ENCODE measurements around the gene BTBD2. TPM values are rescaled to one million over a fixed set of nuclear protein-coding genes. Genes with fewer than 3 reads are reported as not detected.

Gene BTBD2
- total RNA-seq, 1 donor: 46.6 TPM

DNA sequence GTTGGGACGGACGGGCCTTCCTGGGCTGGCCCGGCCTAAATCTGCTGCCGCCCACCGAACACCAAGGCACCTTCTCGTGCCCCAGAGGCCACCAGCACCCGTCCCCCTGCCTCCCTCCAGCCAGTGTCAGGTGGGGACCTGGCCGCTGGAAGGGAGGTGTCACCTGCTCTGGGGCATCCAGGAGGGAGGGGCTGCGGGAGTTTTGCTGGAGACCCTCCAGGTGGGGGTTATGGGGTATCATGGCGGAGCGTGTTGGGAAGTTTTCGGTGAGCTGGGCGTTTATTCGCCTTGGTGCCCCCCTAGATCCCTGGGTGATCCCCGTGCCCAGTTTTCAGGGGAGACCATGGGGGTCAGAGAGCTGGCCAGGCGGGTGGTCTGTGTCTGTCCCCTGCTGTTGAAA is 64.9 kb downstream of the BTBD2 start:
- TF ChIP-seq, protein P1, sequence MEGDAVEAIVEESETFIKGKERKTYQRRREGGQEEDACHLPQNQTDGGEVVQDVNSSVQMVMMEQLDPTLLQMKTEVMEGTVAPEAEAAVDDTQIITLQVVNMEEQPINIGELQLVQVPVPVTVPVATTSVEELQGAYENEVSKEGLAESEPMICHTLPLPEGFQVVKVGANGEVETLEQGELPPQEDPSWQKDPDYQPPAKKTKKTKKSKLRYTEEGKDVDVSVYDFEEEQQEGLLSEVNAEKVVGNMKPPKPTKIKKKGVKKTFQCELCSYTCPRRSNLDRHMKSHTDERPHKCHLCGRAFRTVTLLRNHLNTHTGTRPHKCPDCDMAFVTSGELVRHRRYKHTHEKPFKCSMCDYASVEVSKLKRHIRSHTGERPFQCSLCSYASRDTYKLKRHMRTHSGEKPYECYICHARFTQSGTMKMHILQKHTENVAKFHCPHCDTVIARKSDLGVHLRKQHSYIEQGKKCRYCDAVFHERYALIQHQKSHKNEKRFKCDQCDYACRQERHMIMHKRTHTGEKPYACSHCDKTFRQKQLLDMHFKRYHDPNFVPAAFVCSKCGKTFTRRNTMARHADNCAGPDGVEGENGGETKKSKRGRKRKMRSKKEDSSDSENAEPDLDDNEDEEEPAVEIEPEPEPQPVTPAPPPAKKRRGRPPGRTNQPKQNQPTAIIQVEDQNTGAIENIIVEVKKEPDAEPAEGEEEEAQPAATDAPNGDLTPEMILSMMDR (IDR thresholded peaks at IDR 0.05; ENCODE audit: insufficient read depth, low read depth, low read length): no peak
- H3K4me3 ChIP-seq (ENCODE audit: low read depth, low read length): no peak overlapping the region
- DNase-seq (ENCODE audit: low read depth): no peak

DNA sequence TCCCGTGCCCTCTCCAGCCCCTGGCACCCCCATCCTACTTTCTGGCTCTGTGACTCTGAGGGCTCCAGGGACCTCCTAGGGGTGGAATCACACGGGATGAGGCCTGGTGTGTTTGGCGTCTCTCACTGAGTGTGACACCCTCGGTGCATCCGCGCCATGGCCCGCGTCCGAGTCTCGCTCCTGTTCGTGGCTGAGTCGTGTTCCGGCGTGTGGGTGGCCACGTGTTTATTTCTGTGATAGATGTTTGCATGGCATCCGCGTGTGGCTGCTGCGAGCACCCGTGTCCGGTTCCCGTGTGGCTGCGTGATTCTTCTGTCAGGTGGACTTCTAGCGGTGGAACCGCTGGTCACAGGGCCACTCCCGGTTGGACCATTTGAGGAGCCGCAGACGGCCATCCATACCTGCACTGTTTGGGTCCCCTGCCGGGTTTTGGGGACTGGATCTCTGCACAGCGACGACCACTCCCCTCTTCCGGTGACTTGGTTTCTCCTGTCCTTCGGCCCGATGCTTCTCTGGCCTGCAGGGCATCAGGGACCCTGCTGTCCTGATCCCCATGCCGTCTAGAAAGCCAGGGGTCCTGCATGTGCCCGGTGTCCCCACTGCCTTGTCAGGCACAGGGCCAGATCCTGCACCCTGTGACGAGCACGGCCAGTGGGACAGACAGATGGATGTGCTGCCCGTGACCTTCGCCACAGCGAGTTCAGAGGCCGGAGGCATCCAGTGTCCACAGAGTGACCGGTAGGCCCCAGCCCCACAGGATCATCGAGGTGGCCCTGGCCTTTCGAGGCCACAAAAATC is 66.0 kb downstream of the BTBD2 start:
- TF ChIP-seq, protein P1 (IDR thresholded peaks at IDR 0.05; ENCODE audit: insufficient read depth, low read depth, low read length): no peak

DNA sequence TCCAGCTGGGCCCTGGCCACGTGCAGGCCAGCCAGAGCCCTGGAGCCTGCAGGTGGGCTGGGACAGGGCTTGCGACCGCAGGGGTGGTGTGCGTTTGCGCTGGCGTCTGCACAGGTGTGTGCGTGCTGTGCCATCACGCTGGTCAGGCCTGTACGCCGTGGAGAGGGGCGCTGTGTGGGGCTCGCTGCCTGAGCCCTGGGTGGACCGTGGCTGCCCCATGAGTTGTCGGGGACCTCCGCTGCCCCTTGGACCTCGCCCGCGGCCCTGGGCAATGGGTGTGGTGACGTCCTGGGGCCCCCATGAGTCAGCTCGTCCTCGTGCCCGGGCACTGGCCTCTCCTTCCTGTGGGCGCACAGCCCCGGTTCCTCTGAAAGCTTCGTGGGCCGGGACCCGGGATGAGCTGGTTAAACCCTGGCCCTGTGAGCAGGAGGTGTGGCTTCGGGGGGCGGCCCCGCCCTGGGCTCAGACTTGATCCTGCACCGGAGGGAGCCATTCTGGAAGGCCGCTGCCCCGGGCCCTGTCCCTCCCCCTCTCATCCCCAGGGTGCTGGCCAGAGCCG is 67.8 kb downstream of the BTBD2 start:
- TF ChIP-seq, protein P1 (IDR thresholded peaks at IDR 0.05; ENCODE audit: insufficient read depth, low read depth, low read length): no peak
- H3K4me3 ChIP-seq (ENCODE audit: low read depth, low read length): no peak overlapping the region
- DNase-seq (ENCODE audit: low read depth): peak; percentile 7

More for the DNA sequence above, 66.0 kb downstream of the BTBD2 start:
- DNase-seq (ENCODE audit: low read depth): no peak
- no peak overlapping the region for H3K4me3 ChIP-seq (ENCODE audit: low read depth, low read length)

DNA sequence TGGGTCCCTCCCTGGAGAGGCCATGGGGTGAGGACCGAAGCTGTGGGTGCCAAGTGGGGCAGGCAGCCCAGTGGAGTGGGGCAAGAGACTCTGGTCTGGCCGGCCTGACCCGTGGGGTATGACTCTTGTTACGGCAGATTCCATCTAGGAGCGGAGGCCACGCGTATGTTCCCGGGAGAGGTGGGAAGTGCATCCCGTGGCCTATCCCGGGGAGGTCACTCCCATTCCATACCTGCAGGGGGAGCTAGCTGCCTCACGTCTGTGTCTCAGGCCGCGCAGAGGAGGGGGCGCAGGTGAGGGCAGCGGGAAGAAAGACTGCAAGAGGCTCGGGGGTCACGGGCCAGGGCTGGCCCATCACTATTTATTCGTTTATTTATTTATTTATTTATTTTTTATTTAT is 69.6 kb downstream of the BTBD2 start:
- TF ChIP-seq, protein P1 (IDR thresholded peaks at IDR 0.05; ENCODE audit: insufficient read depth, low read depth, low read length): peak; percentile 65
- peak; percentile 44 for DNase-seq (ENCODE audit: low read depth)
- H3K4me3 ChIP-seq (ENCODE audit: low read depth, low read length): no peak overlapping the region

DNA sequence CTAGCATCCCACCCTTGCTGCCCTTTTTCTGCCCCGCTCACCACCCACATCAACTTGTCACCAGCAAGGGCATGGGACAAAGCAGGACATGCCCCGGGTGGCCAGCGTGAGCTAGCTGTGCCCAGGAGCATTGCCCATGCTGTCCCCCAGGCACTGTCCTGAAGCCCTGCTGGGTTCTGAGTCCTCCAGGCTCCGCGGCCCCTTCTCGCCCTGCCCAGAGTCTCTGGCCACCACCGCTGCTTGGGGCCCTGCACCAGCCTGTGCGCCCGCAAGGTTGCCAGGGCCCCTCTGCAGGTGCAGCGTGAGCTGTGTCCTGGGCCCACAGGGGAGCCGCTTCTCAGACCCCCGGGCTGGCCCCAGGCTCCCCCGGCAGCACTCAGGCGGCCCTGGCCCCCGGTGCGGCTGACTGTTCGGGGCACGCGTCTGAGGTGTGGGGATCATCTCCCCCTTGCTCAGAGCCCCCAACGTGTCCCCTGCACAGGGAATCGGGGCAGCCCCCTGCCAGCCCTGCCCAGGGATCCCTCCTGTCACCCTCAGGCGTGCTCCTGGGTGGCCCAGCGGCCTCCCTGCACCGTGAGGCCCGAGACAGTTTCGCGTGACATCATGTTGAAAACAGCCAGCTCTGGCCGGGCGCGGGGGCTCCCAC is 70.5 kb downstream of the BTBD2 start:
- TF ChIP-seq, protein P1 (IDR thresholded peaks at IDR 0.05; ENCODE audit: insufficient read depth, low read depth, low read length): no peak
- no peak overlapping the region for H3K4me3 ChIP-seq (ENCODE audit: low read depth, low read length)

DNA sequence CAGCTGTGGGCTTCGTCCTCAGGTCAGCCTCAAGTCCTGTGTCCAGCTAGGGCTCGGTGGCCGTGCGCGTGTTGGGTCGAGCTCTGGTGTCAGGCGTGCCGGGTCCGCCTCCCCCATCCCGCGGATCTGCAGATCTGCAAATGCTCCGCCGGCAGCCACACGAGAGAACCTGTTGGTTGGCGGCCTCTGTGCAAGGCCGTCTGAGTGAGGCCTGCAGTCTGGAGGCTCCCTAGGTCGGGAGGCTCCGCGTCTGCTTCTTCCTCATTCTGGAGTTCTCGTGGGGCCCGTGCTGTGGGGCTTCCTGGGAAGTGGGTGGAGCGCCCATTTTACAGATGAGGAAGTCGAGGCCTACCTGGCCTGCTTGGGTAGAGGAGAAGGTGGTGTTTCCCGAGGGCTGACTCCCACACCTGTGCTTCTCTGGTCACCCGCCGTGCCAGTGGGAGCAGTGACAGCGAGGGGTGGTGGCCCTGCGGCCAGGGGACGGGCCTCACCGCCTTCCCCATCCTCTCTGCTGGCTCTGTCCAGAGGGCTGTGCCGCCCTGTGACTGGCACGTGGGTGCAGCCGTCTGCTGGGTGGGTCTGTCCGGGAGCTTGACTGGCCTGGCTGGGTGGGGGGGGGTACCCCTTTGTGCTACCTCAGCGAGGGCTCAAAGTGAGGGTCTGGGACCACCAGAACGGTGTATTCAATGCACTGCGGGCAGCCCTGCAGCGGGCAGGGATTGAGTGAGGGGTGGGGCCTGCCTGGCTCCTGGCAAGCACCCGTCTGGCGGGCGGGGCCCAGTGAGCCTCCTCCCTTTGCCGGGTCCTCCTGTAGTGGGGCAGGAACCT is 71.2 kb downstream of the BTBD2 start:
- no peak overlapping the region for H3K4me3 ChIP-seq (ENCODE audit: low read depth, low read length)
- TF ChIP-seq, protein P1 (IDR thresholded peaks at IDR 0.05; ENCODE audit: insufficient read depth, low read depth, low read length): no peak
- DNase-seq (ENCODE audit: low read depth): no peak

More for the DNA sequence above, 70.5 kb downstream of the BTBD2 start:
- DNase-seq (ENCODE audit: low read depth): no peak
